Measurements from ENCODE around the gene SSNA1.

- no peak for TF ChIP-seq EZH2 (IDR thresholded peaks at IDR 0.05; ENCODE audit: borderline replicate concordance, low read depth, low read length, severe bottlenecking)
- TF ChIP-seq CTCF (IDR thresholded peaks at IDR 0.05; ENCODE audit: borderline replicate concordance, extremely low read depth, low read length, poor library complexity, severe bottlenecking), result no peak
These were observed 6.4 kb downstream of the SSNA1 start for GRCh38 chr9:137194909-137195308.

All from DND-41 (cell line).